ENCODE results near the gene NUP205. TPM values are rescaled to one million over a fixed set of nuclear protein-coding genes. Genes with fewer than 3 reads are reported as not detected.
A peak's percentile ranks its signal among the peaks of the same experiment; 100 is the strongest.

The NUP205 gene
- total RNA-seq, 1 experiment from 2014 or later: 90.4 TPM

- intact Hi-C loops (cut with micrococcal nuclease; ENCODE audit: unreplicated experiment) (no loop called here), in situ Hi-C loops (cut with HindIII; ENCODE audit: low pct_unique_long_range_greater_than_20kb, low sequenced_read_pairs) (loop anchor here (5.0 kb wide), 1 partner anchor 35 kb away; no protein-coding TSS in a partner anchor)
- ATAC-seq (peak; percentile 99), DNase-seq (ENCODE audit: low read depth, low spot score) (peak; percentile 72)
- Histone ChIP-seq H3K9me3 (ENCODE audit: control insufficient read depth, insufficient read depth, low read depth, low read length) (no peaks in the 10 kb centered on the region), H3K4me1 (ENCODE audit: control insufficient read depth, insufficient read depth, low read length) (peaks cover 5% of the 10 kb centered on the region; the same call in 1 of the 2 replicates), H3K4me3 (ENCODE audit: low read depth in 2 of 2, low read length in 2 of 2) (peak within 1 kb of the TSS; percentile 91 to 98), H3K27me3 (ENCODE audit: control insufficient read depth, insufficient read depth, low read length) (no peaks in the 10 kb centered on the region), H3K27ac (ENCODE audit: low read length) (peak within 1 kb of the TSS; percentile 95), H3K36me3 (ENCODE audit: control insufficient read depth, insufficient read depth, low read length) (peaks cover 2% of the 10 kb centered on the region; the same call in 1 of the 2 replicates)
- ChIA-PET POLR2A (interaction anchor here (0.7 kb wide), 2 partner anchors 13 to 53 kb away, joined by 3 to 4 read pairs; no protein-coding TSS in a partner anchor), CTCF (interaction anchor here (0.6 to 1.1 kb wide), 2 partner anchors 17 to 112 kb away, joined by 3 to 5 read pairs; no protein-coding TSS in a partner anchor)
- TF ChIP-seq REST (IDR thresholded peaks at IDR 0.05; ENCODE audit: insufficient read depth in 1 of 2, low read depth in 2 of 2, low read length in 1 of 2): peak in 1 of 2 experiments; percentile 36; a peak in 1 of 4 replicates
- TF ChIP-seq POLR2AphosphoS5 (IDR thresholded peaks at IDR 0.05; ENCODE audit: low read depth, low read length): peak; percentile 91
- TF ChIP-seq SIN3A (IDR thresholded peaks at IDR 0.05; ENCODE audit: borderline replicate concordance, insufficient read depth, low read depth, low read length): no peak; the same call in 1 of the 2 replicates
- peak; percentile 83 for TF ChIP-seq CTCF (IDR thresholded peaks at IDR 0.05)
- peak; percentile 46; the same call in 1 of the 2 replicates for TF ChIP-seq TCF7L2 (IDR thresholded peaks at IDR 0.05; ENCODE audit: low read depth, low read length)
- BruUV-seq (replicated peaks): no TSS peak
Observed at GRCh38 chr7:135662373-135663114, 104.8 kb downstream of the NUP205 start, which contains the start of gene STMP1. Gene STMP1, plus strand, starts transcription at chr7:135662514.

GRCh38 chr7:135664046-135664589 lies 106.4 kb downstream of the NUP205 start:
- no peak for DNase-seq (ENCODE audit: low read depth, low spot score)
- H3K4me1 ChIP-seq (ENCODE audit: control insufficient read depth, insufficient read depth, low read length): peaks cover 5% of the 10 kb centered on the region; the same call in 1 of the 2 replicates
- no peaks in the 10 kb centered on the region for H3K27me3 ChIP-seq (ENCODE audit: control insufficient read depth, insufficient read depth, low read length)
- H3K9me3 ChIP-seq (ENCODE audit: control insufficient read depth, insufficient read depth, low read depth, low read length): no peaks in the 10 kb centered on the region
- BruUV-seq (replicated peaks): no TSS peak
- ChIA-PET CTCF (no interaction called here), POLR2A (no interaction called here)
- in situ Hi-C loops (cut with HindIII; ENCODE audit: low pct_unique_long_range_greater_than_20kb, low sequenced_read_pairs): loop anchor here (5.0 kb wide), 1 partner anchor 37 kb away; no protein-coding TSS in a partner anchor
- ATAC-seq: no peak
- H3K27ac ChIP-seq (ENCODE audit: low read length): no peak overlapping the region
- no peak for TF ChIP-seq CTCF (IDR thresholded peaks at IDR 0.05)
- H3K36me3 ChIP-seq (ENCODE audit: control insufficient read depth, insufficient read depth, low read length): peaks cover 2% of the 10 kb centered on the region; the same call in 1 of the 2 replicates
- no peak overlapping the region; a peak in 1 of 4 replicates for H3K4me3 ChIP-seq (ENCODE audit: low read depth in 2 of 2, low read length in 2 of 2)
- intact Hi-C loops (cut with micrococcal nuclease; ENCODE audit: unreplicated experiment): no loop called here

Measured in Panc1 (cell line).